ENCODE data around the gene RORC. TPM values are rescaled to one million over a fixed set of nuclear protein-coding genes. Genes with fewer than 3 reads are reported as not detected.

Gene RORC
- total RNA-seq, 1 donor from 2014 or later: not detected

DNA sequence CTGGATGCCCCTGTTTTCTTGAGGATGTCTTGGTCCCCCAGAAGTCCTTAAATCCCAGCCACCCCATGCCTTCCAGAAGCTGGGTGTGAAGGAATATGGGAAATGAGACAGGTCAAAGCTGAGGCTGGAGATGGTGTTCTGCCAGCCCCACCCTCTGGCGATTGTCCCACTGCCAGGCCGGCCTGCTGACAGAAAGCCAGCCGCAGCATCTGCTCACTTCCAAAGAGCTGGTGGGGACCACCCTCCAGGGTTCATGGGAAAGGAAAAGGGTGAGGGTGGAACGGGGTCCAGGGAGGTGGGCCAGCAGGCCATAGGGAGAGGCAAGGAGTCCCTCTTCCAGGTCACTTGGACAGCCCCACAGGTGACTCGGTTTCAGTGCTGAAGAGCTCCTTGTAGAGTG, 24.5 kb downstream of the RORC start:
- Mint-ChIP-seq H3K4me3 (ENCODE audit: unreplicated experiment) (no peak overlapping the region), H3K9me3 (ENCODE audit: unreplicated experiment) (no peaks in the 10 kb centered on the region), H3K27ac (ENCODE audit: unreplicated experiment) (no peak overlapping the region), H3K27me3 (ENCODE audit: low read depth, unreplicated experiment) (peaks cover 52% of the 10 kb centered on the region), H3K36me3 (ENCODE audit: low read depth, unreplicated experiment) (peaks cover 4% of the 10 kb centered on the region), H3K4me1 (ENCODE audit: low read depth, unreplicated experiment) (peaks cover 11% of the 10 kb centered on the region)
- no peak overlapping the region for H3K4me3 ChIP-seq (ENCODE audit: insufficient read depth, low read depth, low read length)
- FAIRE-seq (no peak), DNase-seq (ENCODE audit: low read depth) (no peak)
- no peaks in the 10 kb centered on the region for H3K9me3 ChIP-seq (ENCODE audit: insufficient read depth, low read depth, low read length)
- no peaks in the 10 kb centered on the region for H3K79me2 ChIP-seq (ENCODE audit: insufficient read depth, low read length)
- H3K4me1 ChIP-seq (ENCODE audit: insufficient read depth, low read length): no peaks in the 10 kb centered on the region
- no peak overlapping the region for H3K9ac ChIP-seq (ENCODE audit: low read length)
- TF ChIP-seq EZH2 (IDR thresholded peaks at IDR 0.05; ENCODE audit: insufficient read depth, low read length): no peak
- TF ChIP-seq, protein P1, sequence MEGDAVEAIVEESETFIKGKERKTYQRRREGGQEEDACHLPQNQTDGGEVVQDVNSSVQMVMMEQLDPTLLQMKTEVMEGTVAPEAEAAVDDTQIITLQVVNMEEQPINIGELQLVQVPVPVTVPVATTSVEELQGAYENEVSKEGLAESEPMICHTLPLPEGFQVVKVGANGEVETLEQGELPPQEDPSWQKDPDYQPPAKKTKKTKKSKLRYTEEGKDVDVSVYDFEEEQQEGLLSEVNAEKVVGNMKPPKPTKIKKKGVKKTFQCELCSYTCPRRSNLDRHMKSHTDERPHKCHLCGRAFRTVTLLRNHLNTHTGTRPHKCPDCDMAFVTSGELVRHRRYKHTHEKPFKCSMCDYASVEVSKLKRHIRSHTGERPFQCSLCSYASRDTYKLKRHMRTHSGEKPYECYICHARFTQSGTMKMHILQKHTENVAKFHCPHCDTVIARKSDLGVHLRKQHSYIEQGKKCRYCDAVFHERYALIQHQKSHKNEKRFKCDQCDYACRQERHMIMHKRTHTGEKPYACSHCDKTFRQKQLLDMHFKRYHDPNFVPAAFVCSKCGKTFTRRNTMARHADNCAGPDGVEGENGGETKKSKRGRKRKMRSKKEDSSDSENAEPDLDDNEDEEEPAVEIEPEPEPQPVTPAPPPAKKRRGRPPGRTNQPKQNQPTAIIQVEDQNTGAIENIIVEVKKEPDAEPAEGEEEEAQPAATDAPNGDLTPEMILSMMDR (IDR thresholded peaks at IDR 0.05; ENCODE audit: insufficient read depth, low read depth, low read length): no peak
- peaks cover 66% of the 10 kb centered on the region for H3K27me3 ChIP-seq (ENCODE audit: insufficient read depth, low read length)
- no peaks in the 10 kb centered on the region for H3K36me3 ChIP-seq (ENCODE audit: insufficient read depth, low read length)
- H3K27ac ChIP-seq (ENCODE audit: low read depth, low read length): no peak overlapping the region
- H2AFZ ChIP-seq (ENCODE audit: low read depth, low read length): no peak overlapping the region
- no peaks in the 10 kb centered on the region for H4K20me1 ChIP-seq (ENCODE audit: insufficient read depth, low read length)
- no peak overlapping the region for H3K4me2 ChIP-seq (ENCODE audit: low read length)

- H3K36me3 Mint-ChIP-seq (ENCODE audit: low read depth, unreplicated experiment): peaks cover 4% of the 10 kb centered on the region
- no peak overlapping the region for H3K27ac Mint-ChIP-seq (ENCODE audit: unreplicated experiment)
- Histone ChIP-seq H4K20me1 (ENCODE audit: insufficient read depth, low read length) (no peaks in the 10 kb centered on the region), H3K4me3 (ENCODE audit: insufficient read depth, low read depth, low read length) (no peak overlapping the region), H3K4me1 (ENCODE audit: insufficient read depth, low read length) (no peaks in the 10 kb centered on the region), H3K36me3 (ENCODE audit: insufficient read depth, low read length) (no peaks in the 10 kb centered on the region), H3K9me3 (ENCODE audit: insufficient read depth, low read depth, low read length) (no peaks in the 10 kb centered on the region), H3K4me2 (ENCODE audit: low read length) (no peak overlapping the region), H3K9ac (ENCODE audit: low read length) (no peak overlapping the region), H3K27ac (ENCODE audit: low read depth, low read length) (no peak overlapping the region), H2AFZ (ENCODE audit: low read depth, low read length) (no peak overlapping the region), H3K79me2 (ENCODE audit: insufficient read depth, low read length) (no peaks in the 10 kb centered on the region), H3K27me3 (ENCODE audit: insufficient read depth, low read length) (peaks cover 66% of the 10 kb centered on the region)
- DNase-seq (ENCODE audit: low read depth) (no peak), FAIRE-seq (no peak)
- no peak overlapping the region for H3K4me3 Mint-ChIP-seq (ENCODE audit: unreplicated experiment)
- no peaks in the 10 kb centered on the region for H3K9me3 Mint-ChIP-seq (ENCODE audit: unreplicated experiment)
- H3K27me3 Mint-ChIP-seq (ENCODE audit: low read depth, unreplicated experiment): peaks cover 52% of the 10 kb centered on the region
- TF ChIP-seq, protein P1 (IDR thresholded peaks at IDR 0.05; ENCODE audit: insufficient read depth, low read depth, low read length): no peak
- TF ChIP-seq EZH2 (IDR thresholded peaks at IDR 0.05; ENCODE audit: insufficient read depth, low read length): no peak
- H3K4me1 Mint-ChIP-seq (ENCODE audit: low read depth, unreplicated experiment): peaks cover 9% of the 10 kb centered on the region
Observed at GRCh38 chr1:151806170-151806569, 25.4 kb downstream of the RORC start.

DNA sequence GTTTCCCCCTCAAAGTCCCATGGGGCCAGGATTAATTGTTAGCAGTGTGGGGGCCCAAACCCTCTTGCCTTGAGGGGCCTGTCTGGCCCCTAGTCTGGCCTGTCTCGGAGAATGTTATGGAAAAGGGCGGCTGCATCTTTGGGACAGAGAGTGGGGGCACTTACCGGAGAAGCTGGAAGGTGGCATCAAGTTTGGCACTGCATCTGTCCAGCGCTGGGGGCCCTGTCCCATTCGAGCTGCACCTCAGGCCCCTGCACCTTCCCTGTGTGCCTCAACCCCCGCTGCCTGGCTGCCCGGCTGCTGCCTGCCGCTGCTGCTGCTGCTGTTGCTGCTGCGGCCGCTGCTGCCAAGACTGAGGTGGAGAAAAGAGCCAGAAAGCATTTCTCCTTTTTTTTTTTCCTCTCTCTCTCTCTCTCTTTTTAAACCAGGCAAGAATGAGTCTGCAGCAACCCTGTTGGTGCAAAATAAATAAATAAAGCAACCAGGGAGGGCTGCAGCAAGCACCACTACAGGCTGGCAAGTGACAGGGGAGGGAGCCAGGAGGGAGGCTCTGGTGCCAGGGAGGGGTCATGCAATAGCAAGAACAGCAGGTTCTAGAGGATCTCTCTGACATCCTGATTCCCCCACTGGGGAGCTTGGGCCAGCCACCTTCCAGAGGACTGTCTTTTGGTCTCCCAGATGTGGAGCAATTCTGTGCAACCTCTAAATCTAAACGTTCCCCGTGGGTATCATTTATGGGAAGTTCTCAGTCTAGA, 26.4 kb downstream of the RORC start, which contains the start of gene LINGO4:
Gene LINGO4 (minus strand): TSS at position 354 of the 755 bp plus-strand sequence. CDS start 2,715 bp downstream, outside the sequence.
- no peak within 1 kb of the TSS for H3K4me2 ChIP-seq (ENCODE audit: low read length)
- no peaks in the 10 kb centered on the region for H3K9me3 ChIP-seq (ENCODE audit: insufficient read depth, low read depth, low read length)
- no peak for DNase-seq (ENCODE audit: low read depth)
- Mint-ChIP-seq H3K36me3 (ENCODE audit: low read depth, unreplicated experiment) (peaks cover 7% of the 10 kb centered on the region), H3K4me1 (ENCODE audit: low read depth, unreplicated experiment) (peaks cover 5% of the 10 kb centered on the region), H3K27ac (ENCODE audit: unreplicated experiment) (no peak within 1 kb of the TSS), H3K27me3 (ENCODE audit: low read depth, unreplicated experiment) (peaks cover 56% of the 10 kb centered on the region), H3K9me3 (ENCODE audit: unreplicated experiment) (no peaks in the 10 kb centered on the region), H3K4me3 (ENCODE audit: unreplicated experiment) (no peak within 1 kb of the TSS)
- H2AFZ ChIP-seq (ENCODE audit: low read depth, low read length): no peak within 1 kb of the TSS
- no peak within 1 kb of the TSS for H3K9ac ChIP-seq (ENCODE audit: low read length)
- no peak for FAIRE-seq
- H3K27me3 ChIP-seq (ENCODE audit: insufficient read depth, low read length): peaks cover 71% of the 10 kb centered on the region
- H3K4me3 ChIP-seq (ENCODE audit: insufficient read depth, low read depth, low read length): no peak within 1 kb of the TSS
- no peaks in the 10 kb centered on the region for H3K4me1 ChIP-seq (ENCODE audit: insufficient read depth, low read length)
- no peaks in the 10 kb centered on the region for H3K36me3 ChIP-seq (ENCODE audit: insufficient read depth, low read length)
- H3K27ac ChIP-seq (ENCODE audit: low read depth, low read length): no peak within 1 kb of the TSS
- H3K79me2 ChIP-seq (ENCODE audit: insufficient read depth, low read length): no peaks in the 10 kb centered on the region
- no peaks in the 10 kb centered on the region for H4K20me1 ChIP-seq (ENCODE audit: insufficient read depth, low read length)
- TF ChIP-seq, protein P1 (IDR thresholded peaks at IDR 0.05; ENCODE audit: insufficient read depth, low read depth, low read length): no peak
- TF ChIP-seq EZH2 (IDR thresholded peaks at IDR 0.05; ENCODE audit: insufficient read depth, low read length): no peak
